ENCODE measurements around the gene RBM26.

RBM26 gene

DNA sequence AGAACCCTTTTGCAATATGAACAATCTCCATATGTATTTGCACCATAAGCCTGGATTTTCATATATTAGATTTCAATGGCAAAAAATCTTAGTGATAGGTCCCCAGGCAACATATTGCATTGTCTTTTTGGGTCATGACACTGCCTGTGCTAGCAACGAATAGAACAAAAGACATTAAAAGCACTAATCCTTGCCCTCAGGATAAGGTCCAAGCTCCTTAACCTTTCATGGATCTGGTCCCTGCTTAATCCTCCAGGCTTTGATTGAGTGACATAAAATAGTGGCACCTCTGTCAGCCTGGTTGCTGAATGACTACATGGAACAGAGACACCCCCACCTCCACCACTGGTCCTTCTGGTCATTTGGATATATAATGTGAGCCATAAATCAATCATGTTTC lies 134.4 kb downstream of the RBM26 start:
- DNase-seq, result no peak

- DNase-seq, result no peak
Measured at GRCh38 chr13:79270859-79271258, 135.2 kb downstream of the RBM26 start.
